H1 (cell line): ENCODE measurements around the gene ADAT3. TPM values are rescaled to one million over a fixed set of nuclear protein-coding genes. Genes with fewer than 3 reads are reported as not detected.

Experiments used
- BACH1 ChIP-seq: IDR thresholded peaks from 2 replicates; pipeline ENCODE4 v1.6.1; 2012; ENCODE audit warnings: low read length, improper control_type of control experiment
- BCL11A ChIP-seq, 2 experiments: IDR thresholded peaks; one replicate each; pipeline ENCODE4 v1.6.1; 2011; ENCODE audit warnings: low read depth in 2 of 2, low read length in 2 of 2, mild to moderate bottlenecking in 2 of 2
- CHD2 ChIP-seq: IDR thresholded peaks from 2 replicates; pipeline ENCODE4 v1.6.1; 2012; ENCODE audit warnings: low read length, improper control_type of control experiment
- FOSL1 ChIP-seq: IDR thresholded peaks from 2 replicates; pipeline ENCODE4 v1.6.1; 2011; ENCODE audit warnings: mild to moderate bottlenecking, low read depth, low read length, moderate library complexity; ENCODE audit not compliant: insufficient read depth
- HDAC6 ChIP-seq: IDR thresholded peaks from one replicate; pipeline ENCODE4 v1.7.1; 2012; ENCODE audit warnings: low read depth, mild to moderate bottlenecking, inconsistent platforms, low read length, moderate library complexity
- JUN ChIP-seq: IDR thresholded peaks from 2 replicates; pipeline ENCODE4 v1.6.1; 2011; ENCODE audit warnings: low read depth, mild to moderate bottlenecking, improper control_type of control experiment, low read length
- PHF8 ChIP-seq: fragments of 200-600 bp; sonication (generic); conservative IDR thresholded peaks from 2 replicates; pipeline ENCODE4 v1.7.1; 2012; ENCODE audit warnings: low read depth, mild to moderate bottlenecking, inconsistent platforms, low read length, moderate library complexity
- TAF7 ChIP-seq: optimal IDR thresholded peaks from 2 replicates; pipeline ENCODE3; 2011; ENCODE audit warnings: low read depth, mild to moderate bottlenecking, inconsistent platforms, low read length, moderate library complexity, borderline replicate concordance
- polyA plus RNA-seq, 7 experiments: library from polyadenylated mRNA; depleted of rRNA in 3 of 7; stranded (reverse) in 5 of 7; unstranded in 2 of 7; fragments of >200 nt in 5 of 7; fragments of 200-250 nt in 2 of 7; gene quantifications; 1 replicate in 5 of 7; 2 replicates in 1 of 7; 4 replicates in 1 of 7; pipeline versions ENCODE4 v1.2.1 to v1.2.3, GENCODE V29; 2011 to 2013; ENCODE audit warnings: missing spikeins in 2 of 7, mixed read lengths in 2 of 7
- total RNA-seq: library from RNA; stranded (reverse); fragmentation: NEBNext Ultra II Directional; extraction: Animal tissue kit (Norgen Biotek cat#: 25700); gene quantifications from 2 replicates; pipeline ENCODE4 v1.2.1, GENCODE V29; 2021
- TF ChIP-seq, protein P1 (sequence below): IDR thresholded peaks from 2 replicates; pipeline ENCODE4 v1.6.1; 2011; ENCODE audit warnings: low read length, improper control_type of control experiment

ADAT3 gene
- total and polyA plus RNA-seq, 2 of the 8 experiments (the other 6 are each of a cell fraction or from before 2014, with no cell fraction given): 5.4 to 10.8 TPM

DNA sequence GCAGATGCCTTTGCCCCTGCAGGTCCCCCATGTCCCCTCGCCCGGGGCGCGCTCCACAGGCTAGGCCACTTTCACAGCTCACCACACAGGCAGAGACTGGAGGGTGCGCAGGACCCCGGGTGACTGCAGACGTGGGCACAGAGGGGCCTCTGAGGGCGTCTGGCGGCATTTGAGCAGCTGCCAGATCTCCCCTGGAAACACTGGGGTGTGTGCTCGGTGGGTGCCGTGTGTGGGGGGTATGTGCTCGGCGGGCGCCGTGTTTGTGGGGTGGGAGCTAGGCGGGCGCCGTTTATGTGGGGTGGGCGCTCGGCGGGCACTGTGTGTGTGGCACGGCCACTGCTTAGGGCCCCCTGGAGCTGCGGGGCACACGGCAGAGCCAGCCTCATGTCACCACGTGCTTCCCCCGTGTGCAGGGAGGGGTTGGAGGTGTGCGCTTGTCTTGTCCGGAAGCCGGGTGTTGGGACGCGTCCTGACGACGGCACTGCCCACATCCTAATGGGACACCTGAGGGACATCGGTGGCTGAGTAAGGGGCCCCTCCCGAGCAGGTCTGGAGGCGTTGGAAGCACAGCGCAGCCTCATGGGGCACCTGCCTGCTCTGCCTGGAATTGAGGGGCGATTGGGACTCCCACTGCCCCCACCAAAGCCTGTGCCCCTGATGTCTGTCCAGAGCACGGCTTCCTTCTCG, 52.5 kb downstream of the ADAT3 start (continued):
- TF ChIP-seq PHF8 (no peak), BACH1 (no peak), HDAC6 (no peak), FOSL1 (no peak), CHD2 (no peak), BCL11A (IDR thresholded peaks at IDR 0.05; ENCODE audit: low read depth in 2 of 2, low read length in 2 of 2) (no peak), TAF7 (no peak), JUN (no peak)
- TF ChIP-seq, protein P1, sequence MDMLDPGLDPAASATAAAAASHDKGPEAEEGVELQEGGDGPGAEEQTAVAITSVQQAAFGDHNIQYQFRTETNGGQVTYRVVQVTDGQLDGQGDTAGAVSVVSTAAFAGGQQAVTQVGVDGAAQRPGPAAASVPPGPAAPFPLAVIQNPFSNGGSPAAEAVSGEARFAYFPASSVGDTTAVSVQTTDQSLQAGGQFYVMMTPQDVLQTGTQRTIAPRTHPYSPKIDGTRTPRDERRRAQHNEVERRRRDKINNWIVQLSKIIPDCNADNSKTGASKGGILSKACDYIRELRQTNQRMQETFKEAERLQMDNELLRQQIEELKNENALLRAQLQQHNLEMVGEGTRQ: no peak
- TF ChIP-seq, all 59 proteins: peak for 0
